HepG2 (cell line): ENCODE data around the gene TEX14. TPM values are rescaled to one million over a fixed set of nuclear protein-coding genes. Genes with fewer than 3 reads are reported as not detected.

Experiments
- ASH2L ChIP-seq: fragments of 300-600, 200-600 bp; sonication (generic); IDR thresholded peaks from 2 replicates; pipeline ENCODE4 v1.7.0; 2017; ENCODE audit warnings: low read depth, mild to moderate bottlenecking, moderate library complexity, mixed read lengths, low read length; ENCODE audit not compliant: insufficient read length
- CCAR2 ChIP-seq: fragments of 200-400 bp; formaldehyde crosslinking; optimal IDR thresholded peaks from 2 replicates; pipeline ENCODE3; 2018; ENCODE audit warnings: low read depth, mild to moderate bottlenecking, low read length, moderate library complexity
- CREB1 ChIP-seq, 2 experiments: fragments of 450-650 bp in 1 of 2; IDR thresholded peaks; 2 replicates each; pipeline ENCODE4 v1.6.1; 2016 to 2017; ENCODE audit warnings: control low read depth in 1 of 2, mild to moderate bottlenecking in 1 of 2, missing compliant biosample characterization in 1 of 2, missing genetic modification characterization in 1 of 2
- FOXO1 ChIP-seq: sonication (generic); formaldehyde crosslinking; IDR thresholded peaks from 2 replicates; pipeline ENCODE4 v1.4.0; 2020; ENCODE audit warnings: missing genetic modification reagents
- HMGA1 ChIP-seq: sonication (generic); formaldehyde crosslinking; conservative IDR thresholded peaks from 2 replicates; pipeline ENCODE4 v1.4.0; 2020; ENCODE audit warnings: missing genetic modification reagents
- HOXA3 ChIP-seq: sonication (generic); formaldehyde crosslinking; IDR thresholded peaks from 2 replicates; pipeline ENCODE4 v1.5.0; 2020; ENCODE audit warnings: missing genetic modification reagents
- KDM1A ChIP-seq: IDR thresholded peaks from 2 replicates; pipeline ENCODE4 v1.6.1; 2016; ENCODE audit warnings: missing compliant biosample characterization
- KIAA2018 ChIP-seq: sonication (generic); formaldehyde crosslinking; IDR thresholded peaks from 2 replicates; pipeline ENCODE4 v1.5.0; 2020; ENCODE audit warnings: mild to moderate bottlenecking, missing genetic modification reagents, borderline replicate concordance
- MAF1 ChIP-seq: sonication (generic); formaldehyde crosslinking; IDR thresholded peaks from 2 replicates; pipeline ENCODE4 v1.5.0; 2020; ENCODE audit warnings: missing genetic modification reagents, borderline replicate concordance
- RNF219 ChIP-seq: sonication (generic); formaldehyde crosslinking; IDR thresholded peaks from 2 replicates; pipeline ENCODE4 v1.5.0; 2020; ENCODE audit warnings: mild to moderate bottlenecking, missing genetic modification reagents
- SP1 ChIP-seq, 2 experiments: fragments of 450-650 bp in 1 of 2; sonication (generic) in 1 of 2; formaldehyde crosslinking in 1 of 2; IDR thresholded peaks; 2 replicates each; pipeline versions ENCODE4 v1.4.0 to v1.6.1; 2016 to 2020; ENCODE audit warnings: missing genetic modification reagents in 1 of 2
- polyA plus RNA-seq, 8 experiments: library from polyadenylated mRNA; depleted of rRNA in 3 of 8; stranded (reverse) in 7 of 8; unstranded in 1 of 8; fragments of >200 nt; fragmentation: Illumina TruSeq in 4 of 8; extraction: Trizol in 4 of 8; gene quantifications; 2 replicates each; pipeline versions ENCODE4 v1.2.1 to v1.2.3, GENCODE V29; 2011 to 2016; ENCODE audit warnings: low read depth in 4 of 8, missing spikeins in 1 of 8, mixed read lengths in 1 of 8; ENCODE audit not compliant: insufficient read depth in 1 of 8
- total RNA-seq, 5 experiments: library from RNA; depleted of rRNA; stranded (reverse); fragments of >200 nt; fragmentation: Illumina TruSeq; extraction: Trizol; gene quantifications; 2 replicates each; pipeline ENCODE4 v1.2.3, GENCODE V29; 2016; ENCODE audit warnings: low read depth in 1 of 5
- TF ChIP-seq, protein P1 (sequence below): sonication (generic); formaldehyde crosslinking; IDR thresholded peaks from 2 replicates; pipeline ENCODE4 v1.8.0; 2023; ENCODE audit warnings: mild to moderate bottlenecking, missing genetic modification reagents
- TF ChIP-seq, protein P2 (sequence below): sonication (generic); formaldehyde crosslinking; IDR thresholded peaks from 2 replicates; pipeline ENCODE4 v1.5.0; 2020; ENCODE audit warnings: mild to moderate bottlenecking, missing genetic modification reagents

TEX14 gene
- total and polyA plus RNA-seq, 2 of the 13 experiments (the other 11 are each of a cell fraction or from before 2014, with no cell fraction given), result 0.04 to 0.07 TPM

DNA sequence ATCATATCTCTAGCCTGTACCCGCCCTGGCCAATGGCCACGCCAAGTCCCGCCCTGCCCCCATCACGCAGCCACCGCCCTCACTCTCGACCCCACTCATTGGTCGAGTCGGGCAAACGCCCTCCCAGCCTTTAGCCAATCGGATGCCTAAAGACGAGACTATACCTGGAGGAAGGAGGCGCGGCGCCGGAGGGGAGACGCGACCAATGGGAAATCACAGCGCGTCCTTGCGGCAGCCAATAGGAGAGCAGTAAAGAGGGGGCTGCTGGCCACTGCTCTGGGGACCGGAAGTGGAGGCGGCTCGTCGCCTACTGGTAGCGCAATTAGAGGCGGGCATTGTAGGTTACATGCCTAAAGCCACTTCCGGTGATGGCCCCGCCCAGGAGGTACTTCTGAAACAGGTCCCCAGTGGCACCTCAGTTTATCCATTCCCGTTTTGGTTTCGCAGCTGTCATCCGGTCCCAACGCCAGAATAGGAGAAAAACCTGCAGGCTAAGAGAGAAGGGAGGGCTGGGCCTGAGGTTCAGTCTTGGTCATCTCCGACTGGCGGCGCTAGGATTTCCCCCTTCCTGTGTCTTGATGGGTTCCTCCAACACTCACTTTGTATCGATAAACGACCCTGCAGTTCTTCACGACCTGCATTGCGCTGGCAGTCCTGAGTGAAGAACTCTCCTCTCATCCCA is 173.8 kb downstream of the TEX14 start (continued):
- peak; percentile 70 for TF ChIP-seq CCAR2
- TF ChIP-seq FOXO1 (CRISPR knock-in tag), result no peak; the same call in 1 of the 2 replicates
- TF ChIP-seq HMGA1 (CRISPR knock-in tag), result no peak
- TF ChIP-seq HOXA3 (CRISPR knock-in tag), result peak; percentile 72
- TF ChIP-seq, protein P1, sequence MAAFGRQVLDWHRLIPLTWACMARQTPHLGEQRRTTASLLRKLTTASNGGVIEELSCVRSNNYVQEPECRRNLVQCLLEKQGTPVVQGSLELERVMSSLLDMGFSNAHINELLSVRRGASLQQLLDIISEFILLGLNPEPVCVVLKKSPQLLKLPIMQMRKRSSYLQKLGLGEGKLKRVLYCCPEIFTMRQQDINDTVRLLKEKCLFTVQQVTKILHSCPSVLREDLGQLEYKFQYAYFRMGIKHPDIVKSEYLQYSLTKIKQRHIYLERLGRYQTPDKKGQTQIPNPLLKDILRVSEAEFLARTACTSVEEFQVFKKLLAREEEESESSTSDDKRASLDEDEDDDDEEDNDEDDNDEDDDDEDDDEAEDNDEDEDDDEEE (CRISPR knock-in tag), result no peak; the same call in 1 of the 2 replicates
- TF ChIP-seq RNF219, result no peak
- TF ChIP-seq KDM1A, result no peak
- TF ChIP-seq, protein P2, sequence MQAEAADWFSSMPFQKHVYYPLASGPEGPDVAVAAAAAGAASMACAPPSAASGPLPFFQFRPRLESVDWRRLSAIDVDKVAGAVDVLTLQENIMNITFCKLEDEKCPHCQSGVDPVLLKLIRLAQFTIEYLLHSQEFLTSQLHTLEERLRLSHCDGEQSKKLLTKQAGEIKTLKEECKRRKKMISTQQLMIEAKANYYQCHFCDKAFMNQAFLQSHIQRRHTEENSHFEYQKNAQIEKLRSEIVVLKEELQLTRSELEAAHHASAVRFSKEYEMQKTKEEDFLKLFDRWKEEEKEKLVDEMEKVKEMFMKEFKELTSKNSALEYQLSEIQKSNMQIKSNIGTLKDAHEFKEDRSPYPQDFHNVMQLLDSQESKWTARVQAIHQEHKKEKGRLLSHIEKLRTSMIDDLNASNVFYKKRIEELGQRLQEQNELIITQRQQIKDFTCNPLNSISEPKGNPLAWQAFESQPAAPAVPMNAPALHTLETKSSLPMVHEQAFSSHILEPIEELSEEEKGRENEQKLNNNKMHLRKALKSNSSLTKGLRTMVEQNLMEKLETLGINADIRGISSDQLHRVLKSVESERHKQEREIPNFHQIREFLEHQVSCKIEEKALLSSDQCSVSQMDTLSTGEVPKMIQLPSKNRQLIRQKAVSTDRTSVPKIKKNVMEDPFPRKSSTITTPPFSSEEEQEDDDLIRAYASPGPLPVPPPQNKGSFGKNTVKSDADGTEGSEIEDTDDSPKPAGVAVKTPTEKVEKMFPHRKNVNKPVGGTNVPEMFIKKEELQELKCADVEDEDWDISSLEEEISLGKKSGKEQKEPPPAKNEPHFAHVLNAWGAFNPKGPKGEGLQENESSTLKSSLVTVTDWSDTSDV, result peak; percentile 90
- TF ChIP-seq SP1 (IDR thresholded peaks at IDR 0.05), result peak; percentile 5; the same call in 1 of the 2 replicates
- TF ChIP-seq SP1 (CRISPR knock-in tag; IDR thresholded peaks at IDR 0.05), result peak; percentile 99
- peak; percentile 92 for TF ChIP-seq CREB1 (IDR thresholded peaks at IDR 0.05)
- TF ChIP-seq CREB1 (CRISPR knock-in tag; IDR thresholded peaks at IDR 0.05), result peak; percentile 98
- no peak for TF ChIP-seq MAF1 (CRISPR knock-in tag)
- TF ChIP-seq ASH2L, result peak; percentile 92
- TF ChIP-seq KIAA2018 (CRISPR knock-in tag), result no peak
